SK-N-SH (cell line): ENCODE measurements around the gene MPP4. TPM values are rescaled to one million over a fixed set of nuclear protein-coding genes. Genes with fewer than 3 reads are reported as not detected.
A peak's percentile ranks its signal among the peaks of the same experiment; 100 is the strongest.

Experiments used
- CTCF ChIA-PET: fragments of 300-600, 350-600 bp; formaldehyde crosslinking; extraction: SDS; loops from one replicate; lab custom pipeline; 2021; lab: Yijun Ruan, JAX
- POLR2A ChIA-PET: fragments of 350-600 bp; sonication (Branson Sonifier 250); formaldehyde crosslinking; extraction: SDS; loops from one replicate; lab custom pipeline; 2020; ENCODE audit warnings: antibody characterized with exemption, inconsistent platforms; lab: Yijun Ruan, JAX
- DNase-seq: peaks from one replicate; pipeline ENCODE4 v3.0.0; 2012
- H2AFZ ChIP-seq: fragments of 200-600 bp; sonication (generic); 2 replicates; pipeline ENCODE4 v1.8.1; 2016; ENCODE audit warnings: antibody characterized with exemption, mild to moderate bottlenecking, low read depth
- H3F3A ChIP-seq: fragments of 200-600 bp; sonication (generic); replicated peaks from 2 replicates; pipeline ENCODE3; 2016; ENCODE audit warnings: antibody characterized with exemption, mild to moderate bottlenecking; ENCODE audit not compliant: insufficient read depth
- H3K27ac ChIP-seq, 2 experiments: fragments of 200-500 bp in 1 of 2; fragments of 200-600 bp in 1 of 2; sonication (Bioruptor generic) in 1 of 2; sonication (generic), shearing (Covaris generic) in 1 of 2; 2 replicates each; pipeline versions ENCODE4 v1.5.1 to v1.6.1; 2014 to 2016; ENCODE audit warnings: low read depth in 2 of 2, inconsistent platforms in 1 of 2, low read length in 1 of 2, mild to moderate bottlenecking in 1 of 2, mixed read lengths in 1 of 2
- H3K27me3 ChIP-seq: fragments of 200-600 bp; sonication (generic), shearing (Covaris generic); 2 replicates; pipeline ENCODE4 v1.6.1; 2016; ENCODE audit warnings: mixed run types; ENCODE audit not compliant: insufficient read depth
- H3K36me3 ChIP-seq, 2 experiments: fragments of 200-500 bp in 1 of 2; fragments of 200-600 bp in 1 of 2; sonication (Bioruptor generic) in 1 of 2; sonication (generic) in 1 of 2; replicated peaks in 1 of 2; 2 replicates each; pipeline versions ENCODE3 to v1.5.1; 2014 to 2016; ENCODE audit warnings: low read length in 1 of 2, mild to moderate bottlenecking in 1 of 2; ENCODE audit not compliant: insufficient read depth in 2 of 2, control insufficient read depth in 1 of 2
- H3K4me1 ChIP-seq, 2 experiments: fragments of 200-500 bp in 1 of 2; fragments of 200-600 bp in 1 of 2; sonication (Bioruptor generic) in 1 of 2; sonication (generic), shearing (Covaris generic) in 1 of 2; 2 replicates each; pipeline versions ENCODE4 v1.5.1 to v1.6.1; 2014 to 2016; ENCODE audit warnings: low read depth in 1 of 2, low read length in 1 of 2, mixed run types in 1 of 2; ENCODE audit not compliant: insufficient read depth in 2 of 2, control insufficient read depth in 1 of 2
- H3K4me2 ChIP-seq: fragments of 200-600 bp; sonication (generic), shearing (Covaris generic); 2 replicates; pipeline ENCODE4 v1.6.1; 2017; ENCODE audit warnings: mixed run types
- H3K4me3 ChIP-seq, 2 experiments: fragments of 200-500 bp in 1 of 2; fragments of 200-600 bp in 1 of 2; sonication (Bioruptor generic) in 1 of 2; sonication (generic), shearing (Covaris generic) in 1 of 2; 2 replicates each; pipeline versions ENCODE4 v1.5.1 to v1.8.1; 2014 to 2016; ENCODE audit warnings: low read depth in 2 of 2, inconsistent platforms in 1 of 2, low read length in 1 of 2, mild to moderate bottlenecking in 1 of 2, mixed read lengths in 1 of 2, moderate library complexity in 1 of 2
- H3K79me2 ChIP-seq: fragments of 200-600 bp; sonication (generic); 2 replicates; pipeline ENCODE4 v1.8.1; 2017; ENCODE audit warnings: mild to moderate bottlenecking; ENCODE audit not compliant: insufficient read depth
- H3K9ac ChIP-seq: fragments of 200-600 bp; sonication (generic); 2 replicates; pipeline ENCODE4 v1.6.1; 2017; ENCODE audit warnings: mixed run types
- H3K9me2 ChIP-seq: fragments of 200-600 bp; sonication (generic); 2 replicates; pipeline ENCODE4 v1.6.1; 2017; ENCODE audit warnings: mixed run types
- H3K9me3 ChIP-seq: fragments of 200-600 bp; sonication (generic); 2 replicates; pipeline ENCODE4 v1.6.1; 2017; ENCODE audit warnings: mixed run types, mild to moderate bottlenecking, moderate library complexity
- H4K20me1 ChIP-seq: fragments of 200-600 bp; sonication (generic); 2 replicates; pipeline ENCODE4 v1.6.1; 2017; ENCODE audit warnings: mild to moderate bottlenecking, mixed run types; ENCODE audit not compliant: insufficient read depth
- CHD2 ChIP-seq: fragments of 150-350 bp; IDR thresholded peaks from 2 replicates; pipeline ENCODE4 v1.6.1; 2018; ENCODE audit warnings: low read length; ENCODE audit not compliant: partially characterized antibody
- EP300 ChIP-seq, 2 experiments: IDR thresholded peaks; 2 replicates each; pipeline versions ENCODE4 v1.4.0 to v1.6.1; 2012; ENCODE audit warnings: borderline replicate concordance in 1 of 2, low read depth in 1 of 2, low read length in 1 of 2
- EZH2phosphoT487 ChIP-seq: fragments of 200-600 bp; sonication (generic); IDR thresholded peaks from 2 replicates; pipeline ENCODE4 v1.6.1; 2017; ENCODE audit warnings: low read depth, mixed run types, mild to moderate bottlenecking, antibody characterized with exemption, moderate library complexity, borderline replicate concordance
- FOSL2 ChIP-seq: IDR thresholded peaks from 2 replicates; pipeline ENCODE4 v1.4.0; 2012; ENCODE audit warnings: low read depth, mild to moderate bottlenecking, moderate library complexity, borderline replicate concordance
- FOXJ3 ChIP-seq: sonication (generic); formaldehyde crosslinking; IDR thresholded peaks from 2 replicates; pipeline ENCODE4 v1.5.1; 2020; ENCODE audit warnings: mild to moderate bottlenecking, missing genetic modification reagents
- FOXM1 ChIP-seq: IDR thresholded peaks from 2 replicates; pipeline ENCODE4 v1.4.0; 2012; ENCODE audit warnings: low read depth, mild to moderate bottlenecking
- GATA2 ChIP-seq: sonication (generic); formaldehyde crosslinking; IDR thresholded peaks from 2 replicates; pipeline ENCODE4 v1.5.0; 2020; ENCODE audit warnings: mild to moderate bottlenecking, missing genetic modification reagents
- JUND ChIP-seq: IDR thresholded peaks from 2 replicates; pipeline ENCODE4 v1.4.0; 2012
- MAX ChIP-seq: IDR thresholded peaks from 2 replicates; pipeline ENCODE4 v1.4.0; 2012; ENCODE audit warnings: low read depth
- PBX3 ChIP-seq: IDR thresholded peaks from 2 replicates; pipeline ENCODE4; 2012
- POLR2AphosphoS5 ChIP-seq: IDR thresholded peaks from 2 replicates; pipeline ENCODE4 v1.6.1; 2012; ENCODE audit warnings: low read depth, low read length
- RAD21 ChIP-seq: IDR thresholded peaks from 2 replicates; pipeline ENCODE4 v1.6.1; 2012; ENCODE audit warnings: mild to moderate bottlenecking, low read length
- RCOR1 ChIP-seq: fragments of 150-350 bp; IDR thresholded peaks from 2 replicates; pipeline ENCODE4 v1.6.1; 2017; ENCODE audit warnings: antibody characterized with exemption, low read length
- SIN3A ChIP-seq: IDR thresholded peaks from 2 replicates; pipeline ENCODE4 v1.6.1; 2012; ENCODE audit warnings: low read depth, mild to moderate bottlenecking, low read length, moderate library complexity, borderline replicate concordance
- TEAD4 ChIP-seq: IDR thresholded peaks from 2 replicates; pipeline ENCODE4 v1.4.0; 2012; ENCODE audit warnings: mild to moderate bottlenecking, borderline replicate concordance; ENCODE audit not compliant: insufficient read depth
- WGBS: methylation state at CpG from one replicate; pipeline ENCODE4 v1.1.6; 2017; ENCODE audit warnings: low lambda C conversion rate; 5-methylcytosine and 5-hydroxymethylcytosine counted together
- polyA plus RNA-seq, 3 experiments: library from polyadenylated mRNA; depleted of rRNA; stranded (reverse); fragments of >200 nt; gene quantifications; 2 replicates each; pipeline ENCODE4 v1.2.3, GENCODE V29; 2012
- TF ChIP-seq, protein P1 (sequence below): IDR thresholded peaks from 2 replicates; pipeline ENCODE4 v1.4.0; 2012; ENCODE audit warnings: low read depth, borderline replicate concordance

The MPP4 gene
- polyA plus RNA-seq, 1 of the 3 experiments (the other 2 are of a cell fraction), result 24.4 TPM

DNA sequence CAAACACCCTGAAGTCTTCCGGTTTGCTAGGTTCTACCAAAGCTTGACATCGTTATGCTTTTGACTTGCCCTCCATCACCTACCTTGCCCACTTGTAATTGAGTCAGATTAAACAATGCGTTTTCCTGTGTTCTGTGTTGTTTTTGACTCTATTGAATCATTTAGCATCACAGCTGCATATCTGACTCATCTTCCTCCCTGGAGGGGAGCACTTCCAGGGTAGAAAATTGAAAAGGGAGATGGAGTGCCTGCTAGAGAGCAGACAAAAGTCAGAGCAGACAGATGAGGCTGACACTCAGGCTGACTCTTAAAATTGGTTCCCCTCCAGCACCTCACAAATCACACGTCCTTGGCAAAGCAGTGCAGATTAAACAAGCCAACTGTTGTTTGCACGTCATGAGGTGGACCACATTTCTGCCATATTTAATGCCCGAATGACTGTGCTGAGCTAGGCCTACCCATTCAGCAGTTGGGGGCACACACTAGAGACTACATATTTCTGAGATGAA lies 2.2 kb downstream of the MPP4 start (continued):
- TF ChIP-seq JUND (peak; percentile 94), CHD2 (no peak), EP300 (IDR thresholded peaks at IDR 0.05; ENCODE audit: borderline replicate concordance in 1 of 2, low read depth in 1 of 2, low read length in 1 of 2) (peak; percentile 20 to 89; a peak in 2 of 4 replicates), FOXM1 (peak; percentile 86), PBX3 (peak; percentile 94), FOSL2 (peak; percentile 91), GATA2 (CRISPR knock-in tag) (no peak), RCOR1 (no peak), POLR2AphosphoS5 (peak; percentile 66; the same call in 1 of the 2 replicates), MAX (peak; percentile 82)

GRCh38 chr2:201685156-201685555 lies 13.3 kb downstream of the MPP4 start:
- 97% methylated on average over 3 of the region's 3 CpGs for WGBS
- no peak overlapping the region for H3K27ac ChIP-seq

More at GRCh38 chr2:201685156-201685555, 13.3 kb downstream of the MPP4 start:
- no peaks in the 10 kb centered on the region for H3F3A ChIP-seq
- ChIA-PET POLR2A (no interaction called here), CTCF (interaction anchor here (1.1 kb wide), 1 partner anchor 31 kb away, joined by 3 read pairs; no protein-coding TSS in a partner anchor)
- no peak for DNase-seq
- no peaks in the 10 kb centered on the region for H3K27me3 ChIP-seq
- no peak overlapping the region for H3K4me2 ChIP-seq
- no peak for TF ChIP-seq TEAD4
- TF ChIP-seq, protein P1, sequence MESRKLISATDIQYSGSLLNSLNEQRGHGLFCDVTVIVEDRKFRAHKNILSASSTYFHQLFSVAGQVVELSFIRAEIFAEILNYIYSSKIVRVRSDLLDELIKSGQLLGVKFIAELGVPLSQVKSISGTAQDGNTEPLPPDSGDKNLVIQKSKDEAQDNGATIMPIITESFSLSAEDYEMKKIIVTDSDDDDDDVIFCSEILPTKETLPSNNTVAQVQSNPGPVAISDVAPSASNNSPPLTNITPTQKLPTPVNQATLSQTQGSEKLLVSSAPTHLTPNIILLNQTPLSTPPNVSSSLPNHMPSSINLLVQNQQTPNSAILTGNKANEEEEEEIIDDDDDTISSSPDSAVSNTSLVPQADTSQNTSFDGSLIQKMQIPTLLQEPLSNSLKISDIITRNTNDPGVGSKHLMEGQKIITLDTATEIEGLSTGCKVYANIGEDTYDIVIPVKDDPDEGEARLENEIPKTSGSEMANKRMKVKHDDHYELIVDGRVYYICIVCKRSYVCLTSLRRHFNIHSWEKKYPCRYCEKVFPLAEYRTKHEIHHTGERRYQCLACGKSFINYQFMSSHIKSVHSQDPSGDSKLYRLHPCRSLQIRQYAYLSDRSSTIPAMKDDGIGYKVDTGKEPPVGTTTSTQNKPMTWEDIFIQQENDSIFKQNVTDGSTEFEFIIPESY, result no peak
- TF ChIP-seq EZH2phosphoT487, result no peak
- TF ChIP-seq RAD21, result no peak
- TF ChIP-seq SIN3A, result no peak
- TF ChIP-seq FOSL2, result no peak
- TF ChIP-seq FOXJ3 (CRISPR knock-in tag), result no peak
- H3K4me3 ChIP-seq, result no peak overlapping the region
- H3K36me3 ChIP-seq, result peaks cover 6 to 13% of the 10 kb centered on the region in 2 experiments
- no peaks in the 10 kb centered on the region for H4K20me1 ChIP-seq
- peaks cover 0 to 2% of the 10 kb centered on the region in 2 experiments; a peak in 1 of 4 replicates for H3K4me1 ChIP-seq
- no peak overlapping the region for H3K9ac ChIP-seq
- H3K9me2 ChIP-seq, result no peaks in the 10 kb centered on the region
- H3K79me2 ChIP-seq, result no peaks in the 10 kb centered on the region
- no peak overlapping the region for H2AFZ ChIP-seq
- no peaks in the 10 kb centered on the region for H3K9me3 ChIP-seq
